ENCODE results near the gene GALNT9.

DNA sequence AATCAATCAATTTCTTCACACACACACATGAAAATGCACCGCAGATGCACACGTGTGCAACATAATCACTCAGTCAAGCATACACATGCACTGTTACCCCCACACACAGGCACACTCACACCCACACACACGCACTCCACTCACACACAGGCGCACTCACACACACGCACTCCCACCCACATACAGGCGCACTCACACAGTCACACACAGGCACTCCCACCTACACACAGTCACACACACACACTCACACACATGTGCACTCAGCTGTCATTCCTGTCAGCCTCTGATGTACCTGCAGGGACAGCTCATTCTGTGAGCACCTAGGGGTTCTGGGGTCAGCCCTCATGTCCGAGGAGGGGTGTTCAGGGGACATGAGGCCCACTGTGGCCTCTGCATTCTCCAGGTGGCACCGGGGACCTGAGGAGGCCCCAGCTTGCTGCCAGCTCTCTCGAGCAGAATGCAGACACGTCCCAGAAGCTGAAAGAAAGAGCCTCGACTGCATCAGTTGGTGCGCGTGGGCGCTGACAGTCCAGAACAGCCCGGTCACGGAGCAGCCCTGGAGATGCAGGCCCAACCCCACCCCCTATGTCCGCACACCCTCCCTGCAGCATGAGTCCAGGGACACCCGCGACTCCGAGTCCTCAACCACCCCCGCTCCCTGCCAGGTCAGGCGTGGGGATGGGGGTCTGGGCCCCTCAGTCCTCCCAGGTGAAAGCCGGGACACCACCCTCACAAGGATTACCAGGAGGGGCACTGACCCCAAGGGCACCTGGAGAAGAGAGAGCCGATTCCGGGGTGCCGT, 115.8 kb downstream of the GALNT9 start:
- TF ChIP-seq, protein P1, sequence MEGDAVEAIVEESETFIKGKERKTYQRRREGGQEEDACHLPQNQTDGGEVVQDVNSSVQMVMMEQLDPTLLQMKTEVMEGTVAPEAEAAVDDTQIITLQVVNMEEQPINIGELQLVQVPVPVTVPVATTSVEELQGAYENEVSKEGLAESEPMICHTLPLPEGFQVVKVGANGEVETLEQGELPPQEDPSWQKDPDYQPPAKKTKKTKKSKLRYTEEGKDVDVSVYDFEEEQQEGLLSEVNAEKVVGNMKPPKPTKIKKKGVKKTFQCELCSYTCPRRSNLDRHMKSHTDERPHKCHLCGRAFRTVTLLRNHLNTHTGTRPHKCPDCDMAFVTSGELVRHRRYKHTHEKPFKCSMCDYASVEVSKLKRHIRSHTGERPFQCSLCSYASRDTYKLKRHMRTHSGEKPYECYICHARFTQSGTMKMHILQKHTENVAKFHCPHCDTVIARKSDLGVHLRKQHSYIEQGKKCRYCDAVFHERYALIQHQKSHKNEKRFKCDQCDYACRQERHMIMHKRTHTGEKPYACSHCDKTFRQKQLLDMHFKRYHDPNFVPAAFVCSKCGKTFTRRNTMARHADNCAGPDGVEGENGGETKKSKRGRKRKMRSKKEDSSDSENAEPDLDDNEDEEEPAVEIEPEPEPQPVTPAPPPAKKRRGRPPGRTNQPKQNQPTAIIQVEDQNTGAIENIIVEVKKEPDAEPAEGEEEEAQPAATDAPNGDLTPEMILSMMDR (IDR thresholded peaks at IDR 0.05), result no peak
- TF ChIP-seq POLR2A (IDR thresholded peaks at IDR 0.05), result no peak
